Measurements from ENCODE around the gene SEL1L. TPM values are rescaled to one million over a fixed set of nuclear protein-coding genes. Genes with fewer than 3 reads are reported as not detected.

Gene SEL1L
- total RNA-seq, 3 donors from 2014 or later, result 53.7 to 84.3 (median 65.9) TPM

DNA sequence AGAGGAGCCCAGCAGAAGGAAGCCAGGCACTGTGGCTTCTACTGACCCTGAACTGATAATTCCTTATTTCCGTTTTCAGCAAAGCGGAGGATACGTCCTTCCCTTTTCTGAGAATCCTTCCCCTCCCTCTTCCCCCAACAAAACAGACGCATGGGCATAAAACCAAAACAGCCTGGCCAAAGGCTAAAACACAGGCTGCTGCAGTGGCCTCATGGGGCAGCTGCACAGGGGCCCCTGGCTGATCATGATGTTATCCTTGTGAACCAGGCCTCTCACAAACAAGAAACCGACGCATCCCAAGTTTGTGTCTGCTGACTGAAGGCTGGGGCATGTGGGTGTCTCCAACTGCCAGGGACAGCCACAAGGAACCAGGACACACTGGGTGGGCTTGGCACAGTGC is 110.1 kb downstream of the SEL1L start:
- TF ChIP-seq POLR2AphosphoS5 (IDR thresholded peaks at IDR 0.05), result peak in 1 of 3 donors; percentile 58
- TF ChIP-seq, protein P1, sequence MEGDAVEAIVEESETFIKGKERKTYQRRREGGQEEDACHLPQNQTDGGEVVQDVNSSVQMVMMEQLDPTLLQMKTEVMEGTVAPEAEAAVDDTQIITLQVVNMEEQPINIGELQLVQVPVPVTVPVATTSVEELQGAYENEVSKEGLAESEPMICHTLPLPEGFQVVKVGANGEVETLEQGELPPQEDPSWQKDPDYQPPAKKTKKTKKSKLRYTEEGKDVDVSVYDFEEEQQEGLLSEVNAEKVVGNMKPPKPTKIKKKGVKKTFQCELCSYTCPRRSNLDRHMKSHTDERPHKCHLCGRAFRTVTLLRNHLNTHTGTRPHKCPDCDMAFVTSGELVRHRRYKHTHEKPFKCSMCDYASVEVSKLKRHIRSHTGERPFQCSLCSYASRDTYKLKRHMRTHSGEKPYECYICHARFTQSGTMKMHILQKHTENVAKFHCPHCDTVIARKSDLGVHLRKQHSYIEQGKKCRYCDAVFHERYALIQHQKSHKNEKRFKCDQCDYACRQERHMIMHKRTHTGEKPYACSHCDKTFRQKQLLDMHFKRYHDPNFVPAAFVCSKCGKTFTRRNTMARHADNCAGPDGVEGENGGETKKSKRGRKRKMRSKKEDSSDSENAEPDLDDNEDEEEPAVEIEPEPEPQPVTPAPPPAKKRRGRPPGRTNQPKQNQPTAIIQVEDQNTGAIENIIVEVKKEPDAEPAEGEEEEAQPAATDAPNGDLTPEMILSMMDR (IDR thresholded peaks at IDR 0.05), result no peak
- Histone ChIP-seq H3K9me3 (no peaks in the 10 kb centered on the region), H3K27me3 (no peaks in the 10 kb centered on the region), H3K4me1 (peaks cover 0 to 3% of the 10 kb centered on the region in 2 donors), H3K4me3 (no peak overlapping the region), H3K27ac (peak overlapping the region; percentile 60 to 83), H3K36me3 (no peaks in the 10 kb centered on the region)
- no peak for DNase-seq (ENCODE audit: low spot score in 2 of 2)
- intact Hi-C loops (cut with DNase I; ENCODE audit: low total_unique reads), result no loop called here

Other genes with a start within 250 kb of the SEL1L start
- gene STON2, start 133.5 kb downstream of the SEL1L start, total RNA-seq, result 10 to 100 TPM; 24.6 to 30.2 (median 27.5) TPM